A549 (cell line): Measurements from ENCODE around the gene C5orf58. TPM values are rescaled to one million over a fixed set of nuclear protein-coding genes. Genes with fewer than 3 reads are reported as not detected.

ENCODE experiments used
- ATAC-seq, 2 experiments: fragments of 200-7000 bp in 1 of 2; fragments of >200 bp in 1 of 2; cut with Nextera tagmentation in 1 of 2; cut with Tn5 transposase in 1 of 2; 3 replicates each; pipeline versions ENCODE4 v1.8.0 to v1.9.1; 2018 to 2020; ENCODE audit warnings: mild to moderate bottlenecking in 1 of 2, moderate library complexity in 1 of 2
- CTCF ChIA-PET: fragments of 300-600 bp; sonication (Branson Sonifier 250); formaldehyde crosslinking; extraction: SDS; loops from one replicate; lab custom pipeline; 2021; ENCODE audit warnings: antibody characterized with exemption, inconsistent platforms; lab: Yijun Ruan, JAX
- POLR2A ChIA-PET: fragments of 350-600 bp; formaldehyde crosslinking; extraction: SDS; loops from one replicate; lab custom pipeline; 2021; ENCODE audit warnings: antibody characterized with exemption, inconsistent platforms; lab: Yijun Ruan, JAX
- DNase-seq, 2 experiments: peaks; one replicate each; pipeline versions ENCODE4 v3.0.0 to v3.0.0-alpha.2; 2011 to 2016; ENCODE audit warnings: low read depth in 1 of 2, low spot score in 1 of 2
- FAIRE-seq: peaks from 2 replicates; lab custom pipeline; 2011; peaks lifted over from hg19 to GRCh38; lab: Jason Lieb, UNC
- H3K27ac ChIP-seq, 2 experiments: fragments of >200 bp; sonication (Bioruptor Twin); formaldehyde crosslinking; 3 replicates each; pipeline ENCODE4 v1.5.1; 2016 to 2017
- H3K4me1 ChIP-seq: fragments of >200 bp; sonication (Bioruptor Twin); formaldehyde crosslinking; 3 replicates; pipeline ENCODE4 v1.6.1; 2016
- H3K4me2 ChIP-seq: fragments of >200 bp; sonication (Bioruptor Twin); formaldehyde crosslinking; 3 replicates; pipeline ENCODE4 v1.6.1; 2016
- H3K4me3 ChIP-seq: fragments of >200 bp; sonication (Bioruptor Twin); formaldehyde crosslinking; 3 replicates; pipeline ENCODE4 v1.5.1; 2016
- H3K9me3 ChIP-seq: fragments of >200 bp; sonication (Bioruptor Twin); formaldehyde crosslinking; 3 replicates; pipeline ENCODE4 v1.6.1; 2016
- CBX8 ChIP-seq: fragments of 200-600 bp; sonication (generic); IDR thresholded peaks from 2 replicates; pipeline ENCODE4 v1.6.1; 2016
- CEBPB ChIP-seq, 2 experiments: fragments of >200 bp in 1 of 2; sonication (Bioruptor Twin) in 1 of 2; formaldehyde crosslinking in 1 of 2; IDR thresholded peaks; 2 replicates each; pipeline ENCODE4 v1.6.1; 2012 to 2016
- EHF ChIP-seq: fragments of 250-450 bp; sonication (Bioruptor Pico); IDR thresholded peaks from 2 replicates; pipeline ENCODE4 v1.5.0; 2020; ENCODE audit warnings: mild to moderate bottlenecking
- FOSL2 ChIP-seq, 2 experiments: fragments of 450-650 bp in 1 of 2; fragments of >200 bp in 1 of 2; sonication (Bioruptor Twin) in 1 of 2; formaldehyde crosslinking; IDR thresholded peaks; 2 replicates each; pipeline versions ENCODE4 v1.5.0 to v1.6.1; 2016 to 2020; ENCODE audit warnings: mild to moderate bottlenecking in 1 of 2, moderate library complexity in 1 of 2
- HDAC2 ChIP-seq: fragments of 200-600 bp; sonication (generic); IDR thresholded peaks from 2 replicates; pipeline ENCODE4 v1.6.1; 2016
- HOXA7 ChIP-seq: fragments of 250-450 bp; sonication (Bioruptor Pico); IDR thresholded peaks from 2 replicates; pipeline ENCODE4 v1.5.0; 2020; ENCODE audit warnings: mild to moderate bottlenecking, moderate library complexity
- HOXB13 ChIP-seq: fragments of 250-450 bp; sonication (Bioruptor Pico); IDR thresholded peaks from 2 replicates; pipeline ENCODE4 v1.5.0; 2020; ENCODE audit warnings: low read depth, mild to moderate bottlenecking, moderate library complexity
- HOXB5 ChIP-seq: fragments of 250-450 bp; sonication (Bioruptor Pico); IDR thresholded peaks from 2 replicates; pipeline ENCODE4 v1.5.0; 2020; ENCODE audit warnings: mild to moderate bottlenecking, moderate library complexity
- KDM1A ChIP-seq: fragments of 200-600 bp; sonication (generic); IDR thresholded peaks from 2 replicates; pipeline ENCODE4 v1.6.1; 2016; ENCODE audit warnings: low read depth, mild to moderate bottlenecking
- MAFK ChIP-seq: fragments of 450-650 bp; IDR thresholded peaks from 2 replicates; pipeline ENCODE4 v1.6.1; 2014; ENCODE audit not compliant: partially characterized antibody
- MAZ ChIP-seq: fragments of 150-350 bp; IDR thresholded peaks from 2 replicates; pipeline ENCODE4 v1.6.1; 2014; ENCODE audit warnings: antibody characterized with exemption, low read depth, low read length, borderline replicate concordance
- NFE2L2 ChIP-seq: fragments of 150-350 bp; conservative IDR thresholded peaks from 2 replicates; pipeline ENCODE4 v1.6.1; 2014; ENCODE audit warnings: low read length
- NPAS2 ChIP-seq: fragments of 250-450 bp; sonication (Bioruptor Pico); IDR thresholded peaks from 2 replicates; pipeline ENCODE4 v1.8.0; 2022; ENCODE audit warnings: mild to moderate bottlenecking, moderate library complexity, borderline replicate concordance
- NR3C1 ChIP-seq: fragments of >200 bp; sonication (Bioruptor Twin); formaldehyde crosslinking; IDR thresholded peaks from 3 replicates; pipeline ENCODE4 v1.6.1; 2017
- POLR2A ChIP-seq: IDR thresholded peaks from 2 replicates; pipeline ENCODE4 v1.6.1; 2012; ENCODE audit warnings: mild to moderate bottlenecking, low read length
- POLR2AphosphoS2 ChIP-seq: conservative IDR thresholded peaks from 2 replicates; pipeline ENCODE4 v1.6.1; 2012; ENCODE audit warnings: low read length, improper control_type of control experiment, inconsistent platforms
- RAD21 ChIP-seq, 2 experiments: fragments of >200 bp in 1 of 2; sonication (Bioruptor Twin) in 1 of 2; formaldehyde crosslinking in 1 of 2; IDR thresholded peaks in 1 of 2; conservative IDR thresholded peaks in 1 of 2; 2 replicates in 1 of 2; 3 replicates in 1 of 2; pipeline ENCODE4 v1.6.1; 2012 to 2018; ENCODE audit warnings: inconsistent platforms in 1 of 2
- REST ChIP-seq: fragments of 200-600 bp; sonication (generic); IDR thresholded peaks from 2 replicates; pipeline ENCODE4 v1.6.1; 2016; ENCODE audit warnings: antibody characterized with exemption, mild to moderate bottlenecking, moderate library complexity
- RFX5 ChIP-seq: fragments of 450-650 bp; IDR thresholded peaks from 2 replicates; pipeline ENCODE4 v1.7.1; 2014; ENCODE audit warnings: antibody characterized with exemption, mild to moderate bottlenecking, moderate library complexity
- SMC3 ChIP-seq: fragments of >200 bp; sonication (Bioruptor Twin); formaldehyde crosslinking; IDR thresholded peaks from 3 replicates; pipeline ENCODE4 v1.6.1; 2018; ENCODE audit warnings: inconsistent platforms
- USF2 ChIP-seq: fragments of 450-650 bp; IDR thresholded peaks from 2 replicates; pipeline ENCODE4 v1.6.1; 2014; ENCODE audit warnings: antibody characterized with exemption
- ZFP36 ChIP-seq: fragments of 450-650 bp; IDR thresholded peaks from 2 replicates; pipeline ENCODE4 v1.6.1; 2014; ENCODE audit warnings: borderline replicate concordance; ENCODE audit not compliant: partially characterized antibody
- ZSCAN20 ChIP-seq: fragments of 250-450 bp; sonication (Bioruptor Pico); IDR thresholded peaks from 2 replicates; pipeline ENCODE4 v1.8.0; 2022; ENCODE audit warnings: mild to moderate bottlenecking, moderate library complexity
- WGBS: methylation state at CpG from one replicate; pipeline ENCODE4 v1.1.6; 2017; ENCODE audit errors: missing lambda C conversion rate; 5-methylcytosine and 5-hydroxymethylcytosine counted together
- polyA plus RNA-seq, 4 experiments: library from polyadenylated mRNA; depleted of rRNA in 3 of 4; stranded (reverse); fragments of >200 nt; fragmentation: RNase III in 1 of 4; extraction: RNeasy Plus Mini Kit Qiagen cat#74134 plus additional on column Dnase treatment in 1 of 4; gene quantifications; 2 replicates in 3 of 4; 3 replicates in 1 of 4; pipeline ENCODE4 v1.2.3, GENCODE V29; 2011 to 2017

The C5orf58 gene
- polyA plus RNA-seq, 2 of the 4 experiments (the other 2 are of a cell fraction) = not detected

- TF ChIP-seq REST (no peak), HOXB13 (CRISPR knock-in tag) (no peak), ZFP36 (no peak), FOSL2 (IDR thresholded peaks at IDR 0.05) (no peak), FOSL2 (CRISPR knock-in tag; IDR thresholded peaks at IDR 0.05) (no peak), HOXB5 (CRISPR knock-in tag) (no peak)
- TF ChIP-seq, all 56 proteins: peak for 0
Observed at GRCh38 chr5:170221327-170221741, 11.5 kb upstream of the C5orf58 start (continued).

- ChIA-PET CTCF (interaction anchor here (1.1 to 10.0 kb wide), 7 partner anchors 8 to 409 kb away, joined by 3 to 270 read pairs (median 4); no protein-coding TSS in a partner anchor), POLR2A (no interaction called here)
- ATAC-seq = no peak
- Histone ChIP-seq H3K27ac (no peak overlapping the region), H3K4me1 (peaks cover 22% of the 10 kb centered on the region), H3K4me2 (no peak overlapping the region), H3K4me3 (no peak overlapping the region), H3K9me3 (no peaks in the 10 kb centered on the region)
- DNase-seq = no peak
- TF ChIP-seq MAZ (no peak), SMC3 (no peak), MAFK (no peak), CBX8 (no peak), CEBPB (IDR thresholded peaks at IDR 0.05) (no peak), NR3C1 (no peak), RFX5 (no peak), POLR2AphosphoS2 (no peak), NPAS2 (CRISPR knock-in tag) (no peak), RAD21 (conservative IDR thresholded peaks at IDR 0.05 in 1 of 2, IDR thresholded peaks at IDR 0.05 in 1 of 2) (no peak), ZSCAN20 (CRISPR knock-in tag) (no peak), USF2 (no peak), POLR2A (no peak), HDAC2 (no peak)
- FAIRE-seq = no peak
Observed at GRCh38 chr5:170223360-170223759, 9.4 kb upstream of the C5orf58 start.

- Histone ChIP-seq H3K27ac (no peak overlapping the region), H3K4me1 (peaks cover 18% of the 10 kb centered on the region), H3K4me3 (no peak overlapping the region), H3K4me2 (no peak overlapping the region), H3K9me3 (no peaks in the 10 kb centered on the region)
- no peak for ATAC-seq
- no peak for DNase-seq
- no peak for TF ChIP-seq EHF
- TF ChIP-seq HOXA7 = no peak
- TF ChIP-seq KDM1A = no peak
- no peak for TF ChIP-seq POLR2AphosphoS2
- no peak for TF ChIP-seq NFE2L2
- ChIA-PET POLR2A (no interaction called here), CTCF (interaction anchor here (1.1 to 10.0 kb wide), 7 partner anchors 8 to 409 kb away, joined by 3 to 270 read pairs (median 4); no protein-coding TSS in a partner anchor)
- FAIRE-seq = no peak
- WGBS = 64% methylated on average over 5 of the region's 5 CpGs
Observed at GRCh38 chr5:170223906-170224305, 8.9 kb upstream of the C5orf58 start.
